GM04504 (cell line): ENCODE data around the gene MYBPC1.

Experiments used
- DNase-seq: peaks from one replicate; pipeline ENCODE4 v3.0.0-alpha.2; 2012; ENCODE audit warnings: low read depth

The MYBPC1 gene

GRCh38 chr12:101694986-101695385 lies 100.2 kb downstream of the MYBPC1 start:
- no peak for DNase-seq

- DNase-seq = no peak
These were observed 100.9 kb downstream of the MYBPC1 start for GRCh38 chr12:101695706-101696105.

GRCh38 chr12:101696251-101697196 lies 101.8 kb downstream of the MYBPC1 start:
- no peak for DNase-seq

- no peak for DNase-seq
These were observed 102.6 kb downstream of the MYBPC1 start, which contains the start of gene CHPT1 for GRCh38 chr12:101697197-101697929. Gene CHPT1 (plus strand): TSS chr12:101697640. CDS start chr12:101697862, 222 bp downstream.

DNA sequence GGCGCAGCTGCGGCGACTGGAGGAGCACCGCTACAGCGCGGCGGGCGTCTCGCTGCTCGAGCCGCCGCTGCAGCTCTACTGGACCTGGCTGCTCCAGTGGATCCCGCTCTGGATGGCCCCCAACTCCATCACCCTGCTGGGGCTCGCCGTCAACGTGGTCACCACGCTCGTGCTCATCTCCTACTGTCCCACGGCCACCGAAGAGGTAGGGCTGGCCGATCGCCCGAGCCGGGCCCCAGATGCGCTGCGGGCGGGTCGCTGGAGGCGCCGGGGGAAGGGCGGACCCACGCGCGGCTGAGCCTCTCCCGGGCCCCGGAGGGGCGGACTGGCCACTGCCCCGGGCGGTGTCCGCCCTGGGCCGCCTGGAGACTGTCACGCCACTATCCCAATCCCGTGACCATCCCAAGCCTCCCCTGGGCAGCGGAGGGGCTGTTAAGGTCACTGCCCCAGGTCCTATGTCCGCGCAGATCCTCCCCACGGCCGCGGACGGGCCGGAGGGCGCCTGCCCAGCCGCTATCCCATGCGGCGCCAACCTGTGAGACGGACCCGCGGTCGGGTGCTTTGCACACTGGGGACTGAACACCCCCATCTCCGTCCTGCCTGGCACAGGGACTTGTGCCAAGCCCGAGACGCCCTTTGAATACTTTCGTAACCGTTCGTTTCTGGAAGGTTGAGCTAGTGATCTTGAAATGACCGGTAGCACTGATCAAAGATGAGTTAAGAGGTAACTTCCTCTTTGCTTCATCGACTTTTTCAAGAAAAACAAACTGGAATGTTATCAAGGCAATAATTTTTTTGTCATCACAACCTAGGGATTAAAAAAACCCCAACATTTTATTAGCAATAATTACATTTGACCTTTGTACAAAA lies 103.4 kb downstream of the MYBPC1 start:
- DNase-seq = no peak

- no peak for DNase-seq
These were observed 104.1 kb downstream of the MYBPC1 start for GRCh38 chr12:101698800-101699347.

- no peak for DNase-seq
These were observed 105.6 kb downstream of the MYBPC1 start for GRCh38 chr12:101700299-101700820.

DNA sequence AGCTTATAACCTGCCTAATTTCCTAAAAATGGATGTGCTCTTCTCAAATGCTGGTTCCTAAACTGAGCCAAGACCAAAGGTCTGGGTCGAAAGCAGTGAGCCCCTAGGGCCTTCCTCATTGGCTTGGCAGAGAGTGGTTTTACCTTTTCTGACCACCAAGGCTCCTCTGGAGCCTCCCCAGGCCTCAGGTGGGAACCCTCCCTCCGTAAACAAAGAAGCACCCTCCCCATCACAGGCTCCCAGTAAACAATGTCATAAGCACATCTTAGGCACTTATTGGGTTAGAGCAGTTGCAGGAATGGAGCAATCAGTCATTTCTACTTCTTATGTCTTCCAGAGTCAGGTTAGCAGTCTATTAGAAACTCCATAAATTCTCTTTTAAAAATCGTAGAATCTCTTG lies 108.7 kb downstream of the MYBPC1 start:
- no peak for DNase-seq

- DNase-seq = no peak
These were observed 111.6 kb downstream of the MYBPC1 start for GRCh38 chr12:101706403-101706802.

DNA sequence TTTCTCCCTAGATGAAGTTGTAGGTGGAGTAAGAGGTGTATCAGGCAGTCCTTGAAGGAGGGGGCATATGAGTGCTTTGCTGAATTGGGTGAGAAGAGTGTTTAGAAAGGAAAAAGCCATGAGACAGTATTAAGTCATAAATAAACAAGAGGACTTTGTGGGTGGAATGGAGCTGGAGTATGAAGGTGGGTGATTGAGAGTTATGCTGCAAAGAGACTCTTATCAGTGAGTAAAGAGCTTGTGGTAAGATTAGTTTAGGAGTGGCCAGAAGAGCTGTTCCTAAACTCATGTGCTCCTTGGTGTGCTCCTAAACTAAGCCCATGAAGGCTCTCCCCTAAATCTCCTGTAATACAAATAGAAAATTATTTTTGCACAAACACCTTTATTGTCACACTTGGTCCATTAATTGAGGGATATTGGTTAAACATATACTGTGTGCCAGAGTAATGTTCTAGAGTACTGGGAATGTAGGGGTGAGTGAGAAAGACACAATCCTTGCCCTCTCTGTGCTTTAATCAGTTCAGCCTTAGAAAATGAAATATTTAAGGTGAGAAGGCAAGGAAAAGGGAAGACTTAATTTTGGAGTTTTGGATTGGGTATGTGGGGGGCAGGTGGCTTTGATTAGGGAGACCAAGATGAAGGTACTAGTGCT lies 112.5 kb downstream of the MYBPC1 start:
- no peak for DNase-seq

GRCh38 chr12:101710288-101710687 lies 115.5 kb downstream of the MYBPC1 start:
- DNase-seq = no peak

DNA sequence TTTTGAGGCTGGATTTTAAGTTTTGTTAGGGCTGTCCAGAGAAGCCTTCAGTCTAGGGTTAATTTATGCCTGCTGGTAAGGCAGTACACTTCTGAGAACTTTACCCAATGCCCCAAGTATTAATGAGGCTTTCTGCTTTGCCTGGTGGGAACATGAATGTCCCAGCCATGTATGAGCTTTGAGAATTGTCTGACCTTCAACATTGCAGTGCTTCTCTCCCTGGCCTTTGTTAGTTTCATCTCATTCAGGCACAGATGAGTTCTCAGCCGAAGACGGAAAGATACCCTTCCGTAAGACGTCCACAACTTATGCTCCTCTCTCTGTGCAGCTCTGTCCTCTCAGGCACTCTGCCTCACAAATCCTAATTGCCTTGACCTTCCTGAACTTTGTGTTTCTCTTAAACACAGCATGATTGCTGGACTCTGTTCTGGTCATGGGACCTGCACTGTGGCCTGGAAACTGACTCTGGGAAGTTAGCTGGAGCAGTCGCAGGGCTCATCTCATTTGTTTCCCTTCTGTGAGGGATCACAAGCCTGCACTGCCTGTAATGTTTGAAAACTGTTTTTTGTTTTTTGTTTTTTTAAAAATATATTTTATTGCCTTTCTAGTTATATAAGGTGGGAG lies 118.4 kb downstream of the MYBPC1 start:
- DNase-seq = no peak

DNA sequence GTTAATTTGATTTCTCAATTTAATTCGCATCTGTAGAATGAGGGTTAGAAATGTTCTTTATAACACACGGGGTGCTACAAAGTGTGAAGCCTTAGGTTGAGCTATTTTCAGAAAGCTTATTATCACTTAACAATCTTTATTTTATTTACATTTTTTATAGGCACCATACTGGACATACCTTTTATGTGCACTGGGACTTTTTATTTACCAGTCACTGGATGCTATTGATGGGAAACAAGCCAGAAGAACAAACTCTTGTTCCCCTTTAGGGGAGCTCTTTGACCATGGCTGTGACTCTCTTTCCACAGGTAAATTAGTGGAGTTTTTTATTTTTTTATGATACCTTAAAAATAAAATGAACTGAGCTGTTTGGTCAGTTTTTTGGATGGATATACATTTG lies 119.2 kb downstream of the MYBPC1 start:
- no peak for DNase-seq

GRCh38 chr12:101714877-101715444 lies 120.2 kb downstream of the MYBPC1 start:
- DNase-seq = no peak

- DNase-seq = no peak
These were observed 124.8 kb downstream of the MYBPC1 start for GRCh38 chr12:101719566-101719965.

GRCh38 chr12:101720118-101720517 lies 125.3 kb downstream of the MYBPC1 start:
- DNase-seq = no peak

- DNase-seq = no peak
These were observed 127.6 kb downstream of the MYBPC1 start for GRCh38 chr12:101722392-101722791.

- no peak for DNase-seq
These were observed 132.3 kb downstream of the MYBPC1 start for GRCh38 chr12:101727098-101727497.

DNA sequence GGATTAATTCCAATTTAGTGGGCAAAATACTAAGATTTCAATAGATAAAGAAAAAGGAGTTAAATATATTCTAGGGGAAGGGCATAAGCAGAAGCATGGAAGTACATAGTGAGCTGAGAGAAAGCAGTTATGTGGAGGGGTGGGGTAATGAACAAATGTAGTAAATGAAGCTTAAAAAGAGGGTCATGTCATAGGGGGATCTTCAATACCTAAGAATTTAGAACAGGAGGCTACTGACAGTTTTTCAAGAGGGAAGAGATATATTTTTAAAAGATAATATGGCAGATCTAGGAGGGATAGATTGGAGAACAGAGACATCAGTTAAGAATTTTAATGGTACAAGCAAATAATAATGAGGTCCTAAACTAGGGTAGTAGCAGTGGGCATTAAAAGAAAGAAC lies 135.1 kb downstream of the MYBPC1 start:
- DNase-seq = no peak

DNA sequence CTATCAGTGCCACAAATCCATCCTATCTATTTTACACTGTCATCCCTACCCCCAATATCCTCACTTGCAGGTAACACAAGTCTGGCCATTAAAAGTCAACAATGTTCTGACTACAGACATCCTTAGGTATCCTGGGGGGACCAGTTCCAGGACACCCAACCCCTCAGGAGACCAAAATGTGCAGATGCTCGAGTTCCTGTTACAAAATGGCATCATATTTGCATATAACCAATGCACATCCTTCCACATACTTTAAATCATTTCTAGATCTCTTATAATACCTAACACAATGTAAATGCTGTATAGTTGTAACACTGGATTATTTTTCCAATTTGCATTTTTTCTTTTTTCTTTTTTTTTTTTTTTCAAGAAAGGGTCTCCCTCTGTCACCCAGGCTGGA lies 137.5 kb downstream of the MYBPC1 start:
- no peak for DNase-seq
